H1 (cell line): Measurements from ENCODE around the gene HACE1. TPM values are rescaled to one million over a fixed set of nuclear protein-coding genes. Genes with fewer than 3 reads are reported as not detected.

ENCODE experiments used
- ATF2 ChIP-seq: IDR thresholded peaks from 2 replicates; pipeline ENCODE4 v1.6.1; 2012; ENCODE audit warnings: low read length, inconsistent platforms
- HDAC6 ChIP-seq: IDR thresholded peaks from one replicate; pipeline ENCODE4 v1.7.1; 2012; ENCODE audit warnings: low read depth, mild to moderate bottlenecking, inconsistent platforms, low read length, moderate library complexity
- KDM5A ChIP-seq: fragments of 200-600 bp; IDR thresholded peaks from 2 replicates; pipeline ENCODE4 v1.7.1; 2012; ENCODE audit warnings: mild to moderate bottlenecking, low read length, inconsistent platforms, mixed read lengths
- MAFK ChIP-seq: IDR thresholded peaks from 2 replicates; pipeline ENCODE4 v1.6.1; 2012; ENCODE audit warnings: low read depth, mild to moderate bottlenecking, improper control_type of control experiment, low read length
- NRF1 ChIP-seq: IDR thresholded peaks from 2 replicates; pipeline ENCODE4 v1.6.1; 2011; ENCODE audit warnings: mild to moderate bottlenecking, low read depth, low read length, improper control_type of control experiment
- POU5F1 ChIP-seq: IDR thresholded peaks from 2 replicates; pipeline ENCODE4 v1.6.1; 2011; ENCODE audit warnings: low read depth, mild to moderate bottlenecking, low read length, moderate library complexity
- SIRT6 ChIP-seq: IDR thresholded peaks from one replicate; pipeline ENCODE4 v1.7.1; 2012; ENCODE audit warnings: low read length, inconsistent platforms
- TBP ChIP-seq: IDR thresholded peaks from 2 replicates; pipeline ENCODE4 v1.6.1; 2011; ENCODE audit warnings: low read depth, low read length, improper control_type of control experiment
- polyA plus RNA-seq, 7 experiments: library from polyadenylated mRNA; depleted of rRNA in 3 of 7; stranded (reverse) in 5 of 7; unstranded in 2 of 7; fragments of >200 nt in 5 of 7; fragments of 200-250 nt in 2 of 7; gene quantifications; 1 replicate in 5 of 7; 2 replicates in 1 of 7; 4 replicates in 1 of 7; pipeline versions ENCODE4 v1.2.1 to v1.2.3, GENCODE V29; 2011 to 2013; ENCODE audit warnings: missing spikeins in 2 of 7, mixed read lengths in 2 of 7
- total RNA-seq: library from RNA; stranded (reverse); fragmentation: NEBNext Ultra II Directional; extraction: Animal tissue kit (Norgen Biotek cat#: 25700); gene quantifications from 2 replicates; pipeline ENCODE4 v1.2.1, GENCODE V29; 2021

The HACE1 gene
- total and polyA plus RNA-seq, 2 of the 8 experiments (the other 6 are each of a cell fraction or from before 2014, with no cell fraction given) = 7.1 to 21.3 TPM

- no peak for TF ChIP-seq MAFK
- TF ChIP-seq SIRT6 = no peak
- no peak for TF ChIP-seq HDAC6
- no peak for TF ChIP-seq ATF2
- TF ChIP-seq POU5F1 = no peak
- no peak for TF ChIP-seq KDM5A
- no peak for TF ChIP-seq NRF1
- no peak for TF ChIP-seq TBP
Observed at GRCh38 chr6:104713982-104714381, 145.7 kb downstream of the HACE1 start (continued).
